Subcutaneous adipose tissue (tissue), 4 donors: ENCODE measurements around the gene LIN7C. TPM values are rescaled to one million over a fixed set of nuclear protein-coding genes. Genes with fewer than 3 reads are reported as not detected.

ENCODE experiments used
- total RNA-seq, 4 donors: library from RNA; depleted of rRNA; stranded (reverse); fragments of >200 nt; gene quantifications; one replicate each; pipeline ENCODE4 v1.1.0, GENCODE V29; 2016
- TF ChIP-seq, protein P1 (sequence below): fragments of 450-650 bp; IDR thresholded peaks from one replicate; pipeline ENCODE4 v1.5.1; 2016; ENCODE audit warnings: low read depth, mild to moderate bottlenecking, control low read depth, antibody characterized with exemption, moderate library complexity

The LIN7C gene
- total RNA-seq, 4 donors from 2014 or later, result 26.4 to 50.4 (median 34.0) TPM

DNA sequence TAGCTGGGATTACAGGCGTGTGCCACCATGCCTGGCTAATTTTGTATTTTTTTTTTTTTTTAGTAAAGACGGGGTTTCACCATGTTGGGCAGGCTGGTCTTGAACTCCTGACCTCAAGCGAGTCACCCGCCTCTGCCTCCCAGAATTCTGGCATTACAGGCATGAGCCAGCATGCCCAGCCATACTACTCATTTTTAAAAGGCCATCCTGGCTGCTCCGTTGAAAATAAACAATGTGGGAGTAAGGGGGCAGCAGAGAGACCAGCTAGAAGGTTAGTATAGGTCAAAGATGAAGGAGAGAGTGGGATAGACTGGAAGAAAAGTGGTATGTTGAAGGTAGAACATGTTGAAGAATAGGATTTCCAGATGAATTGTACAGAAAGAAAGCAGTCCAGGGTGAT lies 17.6 kb upstream of the LIN7C start:
- TF ChIP-seq, protein P1, sequence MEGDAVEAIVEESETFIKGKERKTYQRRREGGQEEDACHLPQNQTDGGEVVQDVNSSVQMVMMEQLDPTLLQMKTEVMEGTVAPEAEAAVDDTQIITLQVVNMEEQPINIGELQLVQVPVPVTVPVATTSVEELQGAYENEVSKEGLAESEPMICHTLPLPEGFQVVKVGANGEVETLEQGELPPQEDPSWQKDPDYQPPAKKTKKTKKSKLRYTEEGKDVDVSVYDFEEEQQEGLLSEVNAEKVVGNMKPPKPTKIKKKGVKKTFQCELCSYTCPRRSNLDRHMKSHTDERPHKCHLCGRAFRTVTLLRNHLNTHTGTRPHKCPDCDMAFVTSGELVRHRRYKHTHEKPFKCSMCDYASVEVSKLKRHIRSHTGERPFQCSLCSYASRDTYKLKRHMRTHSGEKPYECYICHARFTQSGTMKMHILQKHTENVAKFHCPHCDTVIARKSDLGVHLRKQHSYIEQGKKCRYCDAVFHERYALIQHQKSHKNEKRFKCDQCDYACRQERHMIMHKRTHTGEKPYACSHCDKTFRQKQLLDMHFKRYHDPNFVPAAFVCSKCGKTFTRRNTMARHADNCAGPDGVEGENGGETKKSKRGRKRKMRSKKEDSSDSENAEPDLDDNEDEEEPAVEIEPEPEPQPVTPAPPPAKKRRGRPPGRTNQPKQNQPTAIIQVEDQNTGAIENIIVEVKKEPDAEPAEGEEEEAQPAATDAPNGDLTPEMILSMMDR, result no peak

DNA sequence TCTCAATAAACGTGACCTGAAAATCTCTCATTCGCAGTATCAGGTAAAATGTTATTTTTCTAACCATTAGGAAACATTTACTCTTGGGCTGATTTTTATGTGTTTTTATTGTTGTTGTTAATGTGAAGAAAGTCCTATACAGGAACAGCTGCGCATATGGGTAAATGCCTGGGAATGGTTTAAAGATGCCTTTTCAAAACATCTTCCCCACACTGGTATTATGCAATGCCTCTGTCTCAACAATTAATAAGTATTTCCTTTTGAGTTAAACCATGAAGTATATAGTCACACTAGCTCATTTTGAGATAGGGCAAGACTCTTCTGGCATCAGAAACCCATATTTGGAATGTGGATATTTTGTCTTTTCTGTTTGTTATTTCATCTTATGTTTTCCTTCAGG lies 13.7 kb upstream of the LIN7C start:
- TF ChIP-seq, protein P1, result no peak

DNA sequence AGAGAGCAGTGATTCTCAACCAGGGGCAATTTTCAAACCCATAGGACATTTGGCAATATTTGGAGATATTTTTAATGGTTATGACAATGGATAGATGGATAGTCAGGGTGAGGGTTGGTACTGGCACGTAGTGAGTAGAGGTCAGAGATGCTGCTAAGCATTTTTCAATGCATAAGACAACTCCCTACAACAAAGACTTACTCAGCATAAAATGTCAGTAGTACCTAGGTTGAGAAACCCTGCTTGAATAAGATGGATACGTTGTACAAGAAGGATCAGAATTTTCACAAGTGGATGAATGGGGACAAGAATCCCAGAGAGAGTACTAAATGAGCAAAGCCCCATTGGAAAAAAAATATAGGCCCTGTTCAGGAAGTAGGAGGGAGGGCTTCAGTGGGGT lies 11.9 kb upstream of the LIN7C start:
- TF ChIP-seq, protein P1, result no peak

DNA sequence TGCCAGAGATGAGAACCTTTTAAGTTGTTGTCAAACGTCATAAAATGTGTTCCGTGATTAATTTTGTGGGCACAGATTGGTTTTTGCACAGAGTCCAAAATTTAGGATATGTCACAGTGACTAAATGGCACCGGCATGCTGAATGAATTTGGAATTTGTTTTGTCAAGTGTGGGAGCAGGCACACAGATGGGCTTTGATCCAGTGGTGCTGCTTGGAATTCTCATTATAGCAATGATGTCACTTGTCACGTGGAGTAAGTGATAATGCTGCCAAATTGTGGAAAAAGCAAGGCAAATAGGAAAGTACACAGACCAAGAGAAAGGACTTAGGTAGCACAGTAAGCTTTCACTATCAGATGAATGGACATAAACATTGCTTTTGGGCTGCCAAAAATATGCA lies 8.0 kb upstream of the LIN7C start:
- TF ChIP-seq, protein P1, result no peak

DNA sequence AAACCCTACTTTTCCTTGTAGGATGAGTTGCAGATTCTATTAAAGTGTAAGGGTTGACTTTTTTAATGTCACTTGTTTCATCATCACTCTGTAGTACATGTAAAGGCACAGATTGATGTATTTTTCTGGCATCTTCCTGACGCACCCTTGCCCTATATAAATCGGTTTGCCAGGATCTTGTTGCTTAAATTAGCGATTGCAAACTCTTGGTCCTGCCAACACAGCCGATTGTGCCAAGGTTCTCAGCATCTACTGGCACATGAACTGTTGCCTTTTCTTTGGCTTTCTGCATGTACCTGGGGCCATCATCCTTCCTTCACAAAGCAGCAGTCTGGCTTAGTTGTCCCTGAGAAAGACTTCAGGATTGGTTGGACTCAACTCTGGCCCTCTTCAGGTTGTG lies 7.5 kb upstream of the LIN7C start:
- TF ChIP-seq, protein P1, result no peak

DNA sequence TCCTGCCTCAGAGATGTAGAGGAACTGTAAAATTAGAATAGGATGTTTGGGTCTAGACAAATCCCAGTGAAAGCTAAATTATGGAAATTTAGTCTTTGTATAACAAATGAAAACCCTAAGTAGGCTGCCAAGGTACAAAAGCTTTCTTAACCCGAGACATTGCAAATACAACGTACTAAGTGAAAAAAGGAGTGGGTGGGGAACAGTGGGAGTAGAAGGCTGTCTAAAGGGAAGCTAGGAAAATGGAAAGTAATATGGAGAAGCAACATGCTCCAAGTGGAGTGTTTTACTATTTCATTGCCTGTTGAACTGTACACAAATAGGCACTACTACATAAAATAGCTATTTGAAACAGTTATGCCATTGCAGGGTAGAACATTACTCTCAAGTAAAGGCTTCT lies 6.8 kb upstream of the LIN7C start:
- TF ChIP-seq, protein P1, result no peak

DNA sequence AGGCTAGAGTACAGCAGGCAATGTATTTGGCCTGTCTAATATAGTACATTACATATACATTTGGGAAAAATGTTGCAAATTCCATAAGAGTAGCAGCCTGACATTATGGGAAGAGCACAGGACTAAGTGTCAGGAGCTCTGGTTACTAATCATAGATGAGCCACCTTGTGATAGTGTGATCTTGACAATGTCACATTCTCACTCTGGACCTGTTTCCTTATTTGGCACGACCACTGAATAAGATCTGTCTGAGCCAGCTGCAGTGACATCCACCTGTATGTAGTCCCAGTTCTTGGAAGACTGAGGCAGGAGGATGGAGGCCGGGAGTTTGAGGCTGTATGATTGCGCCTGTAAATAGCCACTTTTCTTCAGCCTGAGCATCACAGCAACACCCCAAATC lies 5.7 kb upstream of the LIN7C start:
- TF ChIP-seq, protein P1, result no peak
